Stimulated activated CD4-positive, alpha-beta T cell treated with anti-CD3 and anti-CD28 coated beads, TNF-alpha, amount 100 ng/mL, for 4 hours (primary cell): Measurements from ENCODE around the gene PRIMA1.

Source experiments
- DNase-seq, 3 experiments: peaks; one replicate each; pipeline ENCODE4 v3.0.0-alpha.2; 2020; ENCODE audit warnings: low read depth in 3 of 3

The PRIMA1 gene

GRCh38 chr14:93676416-93676958, 111.8 kb downstream of the PRIMA1 start:
- DNase-seq, result no peak

GRCh38 chr14:93675651-93676050, 112.6 kb downstream of the PRIMA1 start:
- DNase-seq, result no peak

DNA sequence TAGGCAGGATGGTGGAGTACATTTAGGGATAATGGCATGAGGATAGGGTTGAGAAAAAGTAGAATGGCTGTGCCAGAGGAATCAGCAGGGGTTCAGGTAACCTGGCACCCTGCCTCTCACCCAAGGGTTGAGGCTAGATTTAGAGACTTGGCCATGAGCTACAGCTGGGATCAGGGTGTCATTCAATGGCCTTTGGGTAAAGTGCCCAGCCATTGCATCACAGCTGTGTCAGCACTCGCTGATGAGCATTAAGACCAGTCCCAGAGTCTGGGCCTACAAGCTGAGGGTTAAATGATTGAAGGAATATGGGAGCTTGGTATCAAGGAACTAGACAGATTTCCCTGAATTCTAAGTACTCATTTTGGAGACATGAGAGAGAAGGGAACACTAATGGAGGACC, 113.9 kb downstream of the PRIMA1 start:
- no peak for DNase-seq

DNA sequence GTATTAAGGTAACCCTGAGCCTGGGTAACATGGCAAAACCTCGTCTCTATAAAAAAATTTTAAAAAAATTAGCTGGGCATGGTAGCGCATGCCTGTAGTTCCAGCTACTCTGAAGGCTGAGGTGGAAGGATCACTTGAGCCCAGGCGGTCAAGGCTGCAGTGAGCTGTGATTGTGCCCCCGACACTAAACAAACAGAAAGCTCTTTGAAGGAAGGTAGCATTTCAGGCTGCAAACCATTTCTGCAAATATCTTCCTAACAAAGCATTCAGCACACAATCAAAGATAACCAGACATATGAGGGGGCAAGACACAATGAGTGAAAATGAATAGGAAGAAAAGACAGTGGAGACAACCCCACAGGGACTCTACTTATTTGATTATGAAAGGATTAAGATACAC, 118.7 kb downstream of the PRIMA1 start:
- no peak for DNase-seq
